Chondrocyte (in vitro differentiated cells): ENCODE measurements around the gene SPRED2. TPM values are rescaled to one million over a fixed set of nuclear protein-coding genes. Genes with fewer than 3 reads are reported as not detected.

ENCODE experiments used
- DNase-seq: peaks from one replicate; pipeline ENCODE4 v3.0.0; 2021; ENCODE audit warnings: mixed read lengths, low spot score
- H3K27ac Mint-ChIP-seq: one replicate; pipeline ENCODE4 v1.8.0; 2021; ENCODE audit warnings: mild to moderate bottlenecking, moderate library complexity, mixed read lengths; ENCODE audit not compliant: unreplicated experiment
- H3K27me3 Mint-ChIP-seq: 2 replicates; pipeline ENCODE4 v1.8.0; 2021; ENCODE audit warnings: low read depth, mixed read lengths
- H3K36me3 Mint-ChIP-seq: 2 replicates; pipeline ENCODE4 v1.8.0; 2021; ENCODE audit warnings: low read depth, mixed read lengths
- H3K4me1 Mint-ChIP-seq: 2 replicates; pipeline ENCODE4 v1.8.0; 2021; ENCODE audit warnings: low read depth, mild to moderate bottlenecking, mixed read lengths
- H3K4me3 Mint-ChIP-seq: one replicate; pipeline ENCODE4 v1.8.0; 2021; ENCODE audit warnings: mild to moderate bottlenecking, moderate library complexity, mixed read lengths; ENCODE audit not compliant: unreplicated experiment
- H3K9me3 Mint-ChIP-seq: 2 replicates; pipeline ENCODE4 v1.8.0; 2021; ENCODE audit warnings: low read depth, mixed read lengths
- CTCF ChIP-seq: fragments of 200-600 bp; sonication (generic); IDR thresholded peaks from 2 replicates; pipeline ENCODE4 v1.5.0; 2021; ENCODE audit warnings: antibody characterized with exemption, mild to moderate bottlenecking, moderate library complexity
- total RNA-seq: library from RNA; stranded (reverse); gene quantifications from 3 replicates; pipeline ENCODE4 v1.2.1, GENCODE V29; 2021

SPRED2 gene
- total RNA-seq, 1 donor from 2014 or later = 23.1 TPM

- H3K9me3 Mint-ChIP-seq = no peaks in the 10 kb centered on the region
- H3K27ac Mint-ChIP-seq = no peak overlapping the region
- DNase-seq = no peak
- H3K4me1 Mint-ChIP-seq = peaks cover 15% of the 10 kb centered on the region
- no peak for TF ChIP-seq CTCF
- no peaks in the 10 kb centered on the region for H3K36me3 Mint-ChIP-seq
- no peak overlapping the region for H3K4me3 Mint-ChIP-seq
- no peaks in the 10 kb centered on the region for H3K27me3 Mint-ChIP-seq
Measured at GRCh38 chr2:65415091-65415490, 17.3 kb downstream of the SPRED2 start.

GRCh38 chr2:65413610-65414009 lies 18.8 kb downstream of the SPRED2 start:
- Mint-ChIP-seq H3K9me3 (no peaks in the 10 kb centered on the region), H3K4me3 (no peak overlapping the region), H3K4me1 (peaks cover 15% of the 10 kb centered on the region), H3K27ac (no peak overlapping the region), H3K27me3 (no peaks in the 10 kb centered on the region), H3K36me3 (no peaks in the 10 kb centered on the region)
- no peak for DNase-seq
- TF ChIP-seq CTCF = no peak

GRCh38 chr2:65413106-65413505 lies 19.3 kb downstream of the SPRED2 start:
- Mint-ChIP-seq H3K27ac (no peak overlapping the region), H3K4me3 (no peak overlapping the region), H3K27me3 (no peaks in the 10 kb centered on the region), H3K4me1 (peaks cover 15% of the 10 kb centered on the region), H3K36me3 (no peaks in the 10 kb centered on the region), H3K9me3 (no peaks in the 10 kb centered on the region)
- TF ChIP-seq CTCF = no peak
- no peak for DNase-seq

- Mint-ChIP-seq H3K4me3 (no peak overlapping the region), H3K36me3 (no peaks in the 10 kb centered on the region), H3K9me3 (no peaks in the 10 kb centered on the region), H3K27ac (no peak overlapping the region), H3K27me3 (no peaks in the 10 kb centered on the region), H3K4me1 (peaks cover 16% of the 10 kb centered on the region)
- DNase-seq = no peak
- TF ChIP-seq CTCF = no peak
Measured at GRCh38 chr2:65411056-65411795, 21.2 kb downstream of the SPRED2 start.

- H3K36me3 Mint-ChIP-seq = no peaks in the 10 kb centered on the region
- H3K9me3 Mint-ChIP-seq = no peaks in the 10 kb centered on the region
- H3K4me1 Mint-ChIP-seq = peaks cover 12% of the 10 kb centered on the region
- H3K4me3 Mint-ChIP-seq = no peak overlapping the region
- no peak for DNase-seq
- H3K27me3 Mint-ChIP-seq = no peaks in the 10 kb centered on the region
- no peak for TF ChIP-seq CTCF
- no peak overlapping the region for H3K27ac Mint-ChIP-seq
Measured at GRCh38 chr2:65409045-65409444, 23.4 kb downstream of the SPRED2 start.
